NB4 (cell line): ENCODE measurements around the gene HPCA.

ENCODE experiments used
- CTCF ChIP-seq: IDR thresholded peaks from one replicate; pipeline ENCODE4 v1.5.1; 2012; ENCODE audit warnings: low read depth, low read length
- MAX ChIP-seq: IDR thresholded peaks from 2 replicates; pipeline ENCODE4 v1.6.1; 2011; ENCODE audit warnings: low read depth, low read length
- POLR2A ChIP-seq: IDR thresholded peaks from 2 replicates; pipeline ENCODE4 v1.6.1; 2011; ENCODE audit warnings: mild to moderate bottlenecking; ENCODE audit not compliant: insufficient read length; ENCODE audit errors: extremely low read depth

GRCh38 chr1:32867151-32867550, 19.1 kb upstream of the HPCA start:
- TF ChIP-seq CTCF (no peak), MAX (no peak), POLR2A (no peak)
